OCI-M2 (cell line): ENCODE data around the gene VSTM2A.

Source experiments
- DNase-seq: peaks from one replicate; lab custom pipeline; 2025; ENCODE audit not compliant: unreplicated experiment; lab: John Stamatoyannopoulos, UW

Gene VSTM2A

DNA sequence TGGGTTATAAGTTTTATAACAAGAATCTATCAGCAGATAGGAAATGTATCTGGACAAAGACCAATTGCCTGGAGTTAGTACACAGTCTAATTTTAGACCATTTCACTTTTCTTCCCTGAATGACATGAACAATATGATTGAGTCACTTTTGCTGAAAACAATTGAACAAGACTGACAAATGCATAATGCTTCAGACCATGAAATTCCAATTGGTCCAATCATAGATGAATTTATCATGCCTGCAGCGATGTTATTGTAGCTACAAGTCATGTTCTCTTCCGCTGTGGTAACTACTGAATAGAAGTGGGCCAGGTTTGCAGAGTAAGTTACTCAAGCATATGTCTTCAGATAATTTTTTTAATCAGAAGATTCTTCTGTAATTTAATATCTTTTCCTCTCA is 73.4 kb downstream of the VSTM2A start:
- no peak for DNase-seq
